Measurements from ENCODE around the gene TSPAN32.

Gene TSPAN32, protein sequence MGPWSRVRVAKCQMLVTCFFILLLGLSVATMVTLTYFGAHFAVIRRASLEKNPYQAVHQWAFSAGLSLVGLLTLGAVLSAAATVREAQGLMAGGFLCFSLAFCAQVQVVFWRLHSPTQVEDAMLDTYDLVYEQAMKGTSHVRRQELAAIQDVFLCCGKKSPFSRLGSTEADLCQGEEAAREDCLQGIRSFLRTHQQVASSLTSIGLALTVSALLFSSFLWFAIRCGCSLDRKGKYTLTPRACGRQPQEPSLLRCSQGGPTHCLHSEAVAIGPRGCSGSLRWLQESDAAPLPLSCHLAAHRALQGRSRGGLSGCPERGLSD

DNA sequence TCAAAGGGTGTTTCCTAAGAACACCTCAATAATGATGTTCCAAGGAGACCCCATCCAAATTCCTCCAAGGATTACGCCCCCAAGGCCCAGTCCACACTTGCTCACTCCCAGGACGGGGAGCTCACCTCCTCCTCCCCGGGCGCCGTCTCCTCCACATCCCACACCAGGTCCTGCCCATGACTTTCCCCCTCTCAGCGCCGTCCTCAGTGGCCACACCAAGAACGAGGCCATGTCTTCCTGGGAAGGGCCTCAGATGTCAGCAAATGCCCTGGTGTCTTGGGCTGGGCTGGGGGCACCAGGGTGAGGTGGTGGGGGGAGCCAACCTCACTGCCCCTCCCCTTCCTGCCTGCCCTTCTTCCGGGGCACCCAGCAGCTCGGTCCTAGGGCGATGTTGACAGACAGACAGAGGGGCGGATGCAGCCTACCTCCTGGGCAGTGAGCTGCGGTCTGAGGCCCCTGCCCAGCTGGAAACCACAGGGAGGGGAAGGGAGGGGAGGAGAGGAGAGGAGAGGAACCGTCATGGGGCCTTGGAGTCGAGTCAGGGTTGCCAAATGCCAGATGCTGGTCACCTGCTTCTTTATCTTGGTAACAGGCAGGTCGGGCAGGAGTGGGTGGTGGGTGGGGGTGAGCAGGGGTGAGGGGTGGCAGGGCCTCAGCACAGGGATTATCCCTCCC, at the start of gene TSPAN32, which contains the start of gene C11orf21:
Gene TSPAN32, plus strand, starts transcription at position 383 of the 675 bp plus-strand sequence. Its CDS starts 137 bp downstream, at position 520.
Gene C11orf21, minus strand, starts transcription at position 288 of the 675 bp plus-strand sequence. Its CDS starts 110 bp downstream, at position 178.
- peak; percentile 50 for DNase-seq (ENCODE audit: low spot score)

DNA sequence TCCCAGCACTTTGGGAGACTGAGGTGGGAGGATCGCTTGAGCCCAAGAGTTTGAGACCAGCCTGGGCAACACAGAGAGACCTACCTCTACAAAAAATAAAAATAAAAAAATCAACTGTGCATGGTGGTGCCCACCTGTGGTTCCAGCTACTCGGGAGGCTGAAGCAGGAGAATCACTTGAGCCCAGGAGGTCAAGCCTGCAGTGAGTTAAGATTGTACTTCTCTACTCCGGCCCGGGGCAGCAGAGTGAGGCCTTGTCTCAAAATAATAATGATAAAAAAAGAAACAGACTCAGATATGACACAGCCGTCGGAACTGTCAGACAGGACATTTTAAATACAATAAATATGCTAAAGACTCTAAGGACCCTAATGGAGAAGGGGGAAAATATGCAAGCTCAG, 49.8 kb upstream of the TSPAN32 start:
- DNase-seq (ENCODE audit: low spot score), result no peak

DNA sequence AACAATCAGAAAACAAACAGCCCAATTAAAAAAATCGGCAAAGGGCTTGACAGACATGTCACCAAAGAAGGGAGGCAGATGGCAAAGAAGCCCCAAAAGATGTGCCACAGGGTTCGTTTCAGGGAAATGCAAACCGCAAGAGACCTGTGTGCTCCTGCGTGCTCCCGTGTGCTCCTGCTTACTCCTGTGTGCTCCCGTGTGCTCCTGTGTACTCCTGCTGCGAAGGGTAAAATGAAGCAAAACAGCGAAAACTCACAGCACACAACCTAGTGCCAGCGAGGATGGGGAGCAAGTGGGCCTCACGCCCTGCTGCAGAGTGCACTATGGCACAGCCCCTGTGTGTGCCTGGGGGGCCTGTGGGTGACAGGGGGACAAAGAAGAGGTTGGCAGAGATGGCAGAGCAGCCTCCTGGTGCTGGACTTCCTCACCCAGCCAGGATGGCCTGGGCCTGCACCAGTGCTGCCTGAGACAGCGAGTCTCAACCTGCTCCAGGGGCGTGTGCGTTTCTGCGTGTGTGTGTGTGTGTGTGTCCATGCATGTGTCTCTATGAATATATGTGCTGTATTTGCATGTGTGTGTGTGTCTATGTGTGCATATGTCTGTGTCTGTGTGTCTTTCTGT, 45.4 kb upstream of the TSPAN32 start:
- no peak for DNase-seq (ENCODE audit: low spot score)

DNA sequence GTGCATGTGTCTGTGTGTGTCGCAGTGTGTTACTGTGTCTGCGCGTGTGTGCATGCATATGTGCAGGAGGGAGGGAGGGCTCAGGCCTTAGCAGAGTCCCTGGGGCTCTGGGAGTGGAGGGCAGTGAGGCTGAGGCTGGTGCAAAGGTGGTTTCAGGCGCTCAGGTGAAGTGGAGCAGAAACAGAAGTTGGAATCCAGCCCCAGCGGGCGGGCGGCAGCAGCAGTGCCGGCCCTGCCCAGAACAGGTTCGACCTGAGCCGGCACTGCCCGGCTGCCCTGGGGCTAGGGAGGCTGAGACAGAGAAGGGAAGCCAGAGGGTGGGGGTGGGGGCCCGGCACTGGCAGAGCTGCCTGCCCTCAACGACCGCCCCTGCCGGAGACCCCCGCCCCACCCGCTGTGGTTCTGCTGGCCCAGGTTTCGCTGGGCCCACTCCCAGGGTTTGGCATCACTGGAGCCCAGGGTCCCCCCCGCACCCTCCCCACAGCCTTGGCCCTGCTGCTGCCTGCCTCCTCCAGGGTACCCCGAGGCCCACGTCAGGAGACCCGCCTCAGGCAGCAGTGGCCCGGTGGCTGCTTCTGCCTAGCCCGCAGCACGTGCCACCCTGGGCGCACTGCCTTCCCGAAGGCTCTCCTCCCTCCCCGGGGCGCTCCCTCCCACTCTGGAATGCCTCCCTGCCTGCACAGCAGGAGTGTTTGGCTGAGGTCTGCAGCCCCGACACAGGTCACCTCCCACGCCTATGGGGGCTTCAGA, 44.7 kb upstream of the TSPAN32 start:
- DNase-seq (ENCODE audit: low spot score), result no peak

DNA sequence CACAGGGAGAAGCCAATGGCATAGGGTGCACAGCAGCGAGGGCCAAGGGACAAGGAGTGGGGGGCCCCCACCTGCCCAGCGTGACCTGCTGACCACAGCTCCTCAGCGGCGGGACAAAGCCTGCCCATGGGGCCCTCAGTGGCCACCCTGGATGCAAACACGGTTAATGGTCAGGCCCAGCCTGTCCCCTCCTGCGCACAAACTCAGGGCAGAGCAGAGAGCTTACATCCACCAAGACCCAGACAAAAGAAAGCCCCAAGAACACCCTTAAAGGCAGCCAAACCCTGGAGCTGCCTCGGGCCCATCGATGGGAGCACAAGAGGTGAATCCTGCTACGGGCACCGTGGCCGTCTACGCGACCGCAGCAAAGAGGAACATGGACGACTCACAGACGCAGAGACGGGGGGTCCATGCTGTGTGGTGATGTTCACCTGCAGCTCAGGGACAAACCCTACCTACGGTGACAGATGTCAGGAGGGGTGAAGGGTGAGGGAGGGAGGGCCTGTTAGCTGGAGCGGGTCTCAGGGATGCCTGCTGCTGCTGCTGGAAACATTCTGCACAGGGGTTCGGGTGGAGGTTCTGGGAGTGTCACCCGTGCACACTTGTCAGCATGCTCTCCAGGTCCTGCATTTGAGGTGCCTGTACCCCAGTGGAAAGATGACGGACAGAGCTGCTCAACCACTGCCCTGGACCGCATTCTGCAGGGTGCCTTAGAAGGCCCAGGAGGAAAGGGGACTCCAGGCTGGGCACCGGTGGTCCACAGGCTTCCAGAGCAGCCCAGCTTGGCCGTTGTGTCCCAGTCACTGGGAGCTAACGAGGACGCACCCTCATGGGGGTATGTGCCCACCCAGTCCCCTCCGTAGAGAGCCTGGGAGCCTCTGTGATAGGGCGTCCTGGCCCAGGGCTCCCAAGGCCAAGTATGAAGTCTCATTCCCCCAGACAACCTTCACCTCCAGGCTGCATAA, 43.0 kb upstream of the TSPAN32 start:
- no peak for DNase-seq (ENCODE audit: low spot score)

DNA sequence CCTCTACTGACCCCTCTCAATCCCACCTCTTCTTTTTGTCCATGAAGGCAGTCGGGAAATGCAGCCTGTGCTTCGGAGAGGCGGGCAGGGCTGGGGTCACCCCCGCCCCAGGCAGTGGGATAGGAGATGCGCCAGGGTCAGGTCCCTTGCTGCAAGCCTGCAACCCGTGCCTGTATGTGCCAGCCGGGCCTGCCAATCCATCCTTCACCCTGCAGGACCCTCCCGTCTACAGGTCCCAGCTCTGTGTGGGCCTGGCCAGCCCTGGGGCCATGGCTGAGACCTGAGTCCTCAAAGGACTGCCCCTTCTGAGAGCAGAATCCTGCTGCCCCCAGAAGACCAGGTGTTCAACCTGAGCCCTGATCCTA, 42.4 kb upstream of the TSPAN32 start:
- no peak for DNase-seq (ENCODE audit: low spot score)

DNA sequence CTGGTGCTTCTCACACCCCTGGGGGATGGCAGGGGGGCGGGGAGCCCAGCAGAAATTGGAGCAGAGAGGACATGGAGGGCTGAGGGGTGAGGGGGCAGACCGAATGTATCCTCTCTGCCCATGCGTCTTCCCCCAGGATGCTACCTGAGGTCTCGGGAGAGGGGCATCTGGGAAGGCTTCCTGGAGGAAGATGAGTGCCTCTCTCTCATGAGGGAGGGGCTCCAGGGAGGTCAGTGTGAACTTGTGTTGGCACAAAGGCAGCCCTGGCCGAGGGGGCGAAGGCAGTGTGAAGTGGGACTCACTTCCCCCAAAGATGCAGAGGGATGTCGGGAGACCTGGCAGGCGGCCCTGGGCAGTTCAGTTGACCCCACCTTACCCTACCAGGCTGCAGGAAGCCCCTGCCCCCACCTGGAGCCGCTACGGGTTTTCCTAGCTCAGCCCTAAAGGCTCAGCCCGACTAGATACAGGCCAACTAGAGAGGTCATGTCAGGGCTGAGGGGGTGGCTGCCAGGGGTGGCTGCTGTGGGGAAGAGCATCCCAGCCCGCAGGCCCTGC, 41.8 kb upstream of the TSPAN32 start:
- DNase-seq (ENCODE audit: low spot score), result no peak

DNA sequence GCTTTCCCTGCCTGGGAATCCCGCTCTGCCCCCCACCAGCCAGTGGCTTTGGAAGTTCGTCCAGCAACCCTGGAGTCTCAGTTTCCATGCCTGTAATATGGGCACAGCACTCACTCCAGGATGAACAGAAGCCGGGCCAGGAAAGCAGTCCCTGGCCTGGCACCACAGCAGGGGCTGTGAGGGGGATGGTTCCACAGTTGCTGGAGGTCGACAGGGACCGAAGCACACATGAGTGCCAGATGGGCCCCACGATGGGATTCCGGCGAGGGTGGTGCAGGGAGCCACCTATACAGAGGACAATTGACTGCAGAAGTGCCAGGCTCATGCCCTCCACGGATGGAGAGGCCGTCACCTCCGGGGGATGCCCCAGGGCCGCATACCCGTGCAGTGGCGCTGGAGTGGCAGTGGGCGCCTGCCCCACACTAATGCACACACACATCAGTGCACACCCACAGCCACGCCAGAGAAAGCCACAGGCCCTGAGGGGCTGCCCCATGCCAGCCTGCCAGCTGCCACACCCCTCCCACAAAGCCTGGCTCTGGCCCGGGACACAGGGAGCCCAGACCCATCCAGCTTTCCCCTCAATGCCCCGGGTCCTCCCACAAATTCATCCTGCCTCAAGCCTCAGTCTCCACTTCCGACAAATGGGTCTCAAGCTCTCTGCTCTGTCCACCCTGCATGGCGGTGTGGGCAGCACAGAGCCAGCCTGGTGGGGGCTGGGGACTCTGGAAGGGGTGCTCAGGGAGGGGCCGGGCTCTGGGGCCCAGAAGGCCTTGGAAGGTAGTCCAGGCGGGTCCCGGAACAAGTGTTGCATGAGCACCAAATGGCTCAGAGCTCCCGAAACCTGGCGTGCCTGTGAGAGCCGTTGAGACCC, 41.1 kb upstream of the TSPAN32 start:
- DNase-seq (ENCODE audit: low spot score), result no peak

DNA sequence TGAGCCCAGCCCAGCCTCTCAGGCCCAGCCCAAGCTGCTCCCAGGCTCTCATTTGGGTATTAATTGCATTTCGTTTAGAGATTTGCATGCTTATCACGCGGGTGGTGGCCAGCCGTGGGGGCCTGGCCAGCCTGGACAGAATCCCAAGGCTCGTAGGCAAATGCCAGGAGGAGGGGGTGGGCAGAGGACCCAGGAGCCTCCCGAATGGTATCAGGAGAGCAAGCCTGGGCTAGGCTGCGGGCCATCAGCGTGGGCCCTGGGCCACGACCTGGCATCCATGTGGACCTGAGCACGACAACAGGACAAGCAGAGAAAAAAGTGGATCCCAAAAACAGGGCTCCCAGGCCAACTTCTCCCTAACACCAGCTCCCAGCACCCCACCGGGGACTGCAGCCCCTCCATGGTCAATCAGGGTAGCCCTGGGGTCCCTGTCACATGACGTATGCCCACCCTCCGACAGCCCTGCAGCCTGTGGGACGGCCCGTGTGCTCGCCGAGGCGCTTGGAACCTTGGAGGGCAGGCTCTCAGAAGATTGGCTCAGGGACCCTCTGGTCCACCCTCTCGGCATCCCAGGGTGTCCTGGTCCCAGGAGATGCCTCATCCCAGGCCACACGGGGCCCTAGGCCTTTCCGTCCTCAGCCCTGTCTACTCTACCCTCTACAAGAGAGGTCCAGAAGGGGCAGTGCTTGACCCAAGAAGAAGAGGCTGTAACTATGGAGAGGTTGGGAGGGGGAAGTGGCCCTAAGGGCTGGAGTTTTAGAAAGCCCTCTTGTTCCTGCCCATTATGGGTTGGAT, 40.2 kb upstream of the TSPAN32 start:
- no peak for DNase-seq (ENCODE audit: low spot score)

DNA sequence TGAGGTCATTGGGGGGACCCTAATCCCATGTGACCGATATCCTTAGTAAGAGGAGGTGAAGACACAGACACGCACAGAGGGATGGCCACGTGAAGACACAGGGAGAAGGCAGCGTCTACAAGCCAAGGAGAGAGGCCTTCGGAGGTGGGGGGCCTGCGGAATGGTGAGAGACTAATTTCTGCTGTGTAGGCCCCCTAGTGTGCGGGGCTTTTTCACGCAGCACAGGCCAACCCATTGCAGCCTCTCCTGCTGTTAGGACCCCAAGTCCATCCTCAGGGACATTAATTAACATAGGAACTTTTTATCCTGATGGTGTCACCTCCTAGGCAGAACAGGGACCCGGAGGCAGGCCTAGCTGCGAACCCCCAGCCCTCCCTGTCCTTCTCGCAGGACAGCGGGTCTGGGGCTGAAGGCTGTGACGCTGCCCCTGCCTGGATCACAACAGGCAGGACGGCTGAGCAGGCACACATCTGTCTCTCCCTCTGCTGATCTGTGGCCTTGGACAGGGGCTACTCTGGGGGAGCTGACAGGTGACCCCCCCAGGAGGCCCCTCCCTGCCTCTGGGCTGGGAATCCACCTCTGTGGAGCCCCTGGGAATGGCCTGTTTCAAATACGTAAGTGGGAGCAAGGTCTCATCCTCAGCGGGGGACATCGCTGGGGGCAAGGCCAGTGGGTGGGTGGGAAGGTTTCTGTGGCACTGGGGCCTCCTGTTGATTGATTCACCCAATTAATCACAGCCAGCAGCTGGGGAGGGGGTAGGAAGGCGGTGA, 39.3 kb upstream of the TSPAN32 start:
- DNase-seq (ENCODE audit: low spot score), result no peak

DNA sequence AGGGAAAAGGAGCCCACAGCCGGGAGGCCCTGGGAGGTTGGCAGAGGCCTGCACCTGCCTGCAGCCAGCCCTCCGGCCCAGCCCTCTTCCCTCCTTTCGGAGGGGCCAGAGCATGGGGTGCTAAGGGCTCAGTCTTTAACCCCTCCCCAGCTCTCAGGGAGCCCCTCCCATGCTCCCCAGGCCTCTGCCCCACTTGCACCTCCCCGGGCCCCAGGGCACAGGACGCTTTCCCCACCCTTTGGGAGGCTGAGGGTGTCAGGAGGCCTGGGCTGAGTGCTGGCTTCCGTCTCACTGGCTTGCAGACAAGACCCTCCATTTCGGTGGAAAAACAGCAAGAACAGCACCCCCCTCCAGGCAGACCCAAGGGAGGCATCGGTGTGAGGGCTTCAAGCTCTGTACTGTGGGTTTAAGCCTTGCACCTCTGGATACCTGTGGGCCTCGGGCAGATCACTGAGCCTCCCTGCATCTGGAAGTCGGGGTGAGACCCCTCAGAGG, 38.7 kb upstream of the TSPAN32 start:
- DNase-seq (ENCODE audit: low spot score), result no peak

DNA sequence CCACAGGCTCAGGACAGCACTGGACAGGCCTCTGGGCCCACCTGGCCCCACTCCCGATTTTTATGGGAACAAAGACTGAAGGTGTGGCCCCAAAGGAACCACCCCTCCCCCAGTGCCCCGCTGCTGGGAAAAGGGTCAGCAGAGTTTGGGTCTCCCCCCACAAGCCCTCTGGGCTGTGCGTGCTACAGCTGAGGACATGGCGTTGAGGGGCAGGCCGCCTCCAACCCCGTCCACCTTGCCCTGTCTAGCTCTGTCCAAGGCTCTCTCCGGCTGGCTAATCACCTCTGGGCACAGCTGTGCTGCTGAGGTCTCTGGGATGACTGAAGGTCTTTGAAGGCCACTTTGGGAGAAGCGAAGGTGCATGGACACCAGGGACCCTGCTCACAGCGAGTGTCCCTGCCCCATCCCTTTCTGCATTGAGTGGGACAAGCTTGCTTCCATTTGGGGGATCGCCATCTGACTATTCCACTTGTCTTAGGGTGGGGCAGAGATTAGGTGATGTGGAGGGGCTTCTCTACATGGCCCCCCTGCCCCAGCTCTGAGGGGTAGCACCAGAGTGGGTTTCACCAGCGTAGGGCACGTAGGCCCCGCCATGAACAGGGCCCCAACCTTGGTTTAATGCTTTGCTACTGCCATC, 38.0 kb upstream of the TSPAN32 start:
- DNase-seq (ENCODE audit: low spot score), result no peak

DNA sequence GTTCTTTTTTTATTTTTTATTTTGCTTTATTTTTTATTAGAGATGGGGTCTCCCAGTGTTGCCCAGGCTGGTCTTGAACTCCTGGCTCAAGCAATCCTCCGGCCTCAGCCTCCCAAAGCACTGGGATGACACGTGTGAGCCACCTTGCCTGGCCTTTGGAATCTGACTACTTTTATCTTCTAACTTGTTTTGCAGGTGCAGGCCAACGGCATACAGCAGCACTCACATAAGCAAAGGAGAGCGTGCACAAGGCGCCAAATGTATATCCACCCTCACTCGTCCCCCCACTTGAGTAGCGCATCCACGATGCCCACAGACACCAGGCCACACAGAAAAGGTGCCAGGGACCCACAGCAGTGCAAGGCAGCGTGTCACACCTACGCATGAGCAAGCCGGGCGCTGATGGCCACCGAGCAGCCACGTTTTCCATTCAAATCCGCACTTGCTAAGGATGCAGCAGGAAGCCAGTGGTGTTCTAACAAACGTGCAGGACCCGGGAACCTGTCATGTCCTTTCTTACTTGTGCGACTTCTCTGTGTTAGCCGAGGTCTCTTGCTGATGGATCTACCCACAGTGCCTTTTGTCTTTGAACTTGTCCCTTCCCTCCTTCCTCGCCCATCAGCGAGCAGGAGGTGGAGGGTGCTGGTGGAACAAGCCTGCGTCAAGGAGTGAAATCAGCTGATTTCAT, 37.3 kb upstream of the TSPAN32 start:
- no peak for DNase-seq (ENCODE audit: low spot score)

DNA sequence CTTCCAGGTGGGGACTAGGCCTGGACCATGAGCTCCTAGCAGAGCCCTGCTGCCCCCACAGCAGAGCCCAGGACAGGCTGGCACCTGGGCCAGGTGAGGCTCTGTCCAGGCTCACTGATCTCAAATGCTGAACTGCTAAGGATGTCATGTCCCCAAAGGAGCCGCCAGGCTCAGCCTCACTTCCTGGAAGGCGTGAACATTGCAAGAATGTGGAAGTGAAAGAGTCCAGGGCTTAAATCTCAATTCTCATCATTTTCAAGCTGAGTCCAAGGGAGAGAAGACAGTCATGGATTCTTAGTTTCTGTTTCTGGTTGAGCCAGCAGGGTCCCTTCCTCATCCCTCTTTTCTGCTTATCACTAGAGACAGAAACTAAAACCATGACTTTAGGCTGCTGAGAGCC, 36.4 kb upstream of the TSPAN32 start:
- no peak for DNase-seq (ENCODE audit: low spot score)

DNA sequence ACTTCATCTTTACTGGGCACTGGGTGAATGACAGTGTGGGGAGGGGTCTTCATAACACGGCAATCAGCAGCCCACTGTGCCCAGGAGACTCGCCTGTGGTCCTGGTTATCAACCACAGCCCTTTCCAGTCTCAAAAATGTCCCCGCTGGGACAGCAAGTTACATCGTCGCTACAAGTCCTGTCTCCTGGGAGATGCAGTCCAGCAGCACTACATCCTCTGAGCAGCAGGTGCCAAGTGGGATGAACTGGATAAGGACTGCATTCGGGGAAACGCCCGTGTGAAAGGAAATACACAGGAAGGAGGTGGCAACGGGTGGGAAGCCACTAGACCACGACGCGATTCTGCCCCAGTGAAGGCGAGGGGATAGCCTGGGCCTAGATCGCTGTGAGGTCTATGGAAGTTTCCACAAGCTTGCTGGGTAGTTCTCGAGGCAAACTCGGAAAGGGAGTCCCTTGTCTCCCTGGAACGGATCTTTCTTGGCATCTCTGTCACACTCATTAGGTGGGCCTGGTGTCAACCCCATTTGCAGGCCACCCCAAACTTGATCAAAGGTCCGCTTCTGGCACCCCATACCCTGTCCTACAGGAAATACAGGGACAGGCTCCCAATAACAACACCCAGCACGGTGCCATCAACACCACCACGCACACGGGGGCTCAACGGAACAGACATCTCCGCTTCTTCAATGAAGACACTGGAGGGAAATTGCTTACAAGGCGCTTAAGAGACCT, 35.8 kb upstream of the TSPAN32 start:
- DNase-seq (ENCODE audit: low spot score), result no peak

DNA sequence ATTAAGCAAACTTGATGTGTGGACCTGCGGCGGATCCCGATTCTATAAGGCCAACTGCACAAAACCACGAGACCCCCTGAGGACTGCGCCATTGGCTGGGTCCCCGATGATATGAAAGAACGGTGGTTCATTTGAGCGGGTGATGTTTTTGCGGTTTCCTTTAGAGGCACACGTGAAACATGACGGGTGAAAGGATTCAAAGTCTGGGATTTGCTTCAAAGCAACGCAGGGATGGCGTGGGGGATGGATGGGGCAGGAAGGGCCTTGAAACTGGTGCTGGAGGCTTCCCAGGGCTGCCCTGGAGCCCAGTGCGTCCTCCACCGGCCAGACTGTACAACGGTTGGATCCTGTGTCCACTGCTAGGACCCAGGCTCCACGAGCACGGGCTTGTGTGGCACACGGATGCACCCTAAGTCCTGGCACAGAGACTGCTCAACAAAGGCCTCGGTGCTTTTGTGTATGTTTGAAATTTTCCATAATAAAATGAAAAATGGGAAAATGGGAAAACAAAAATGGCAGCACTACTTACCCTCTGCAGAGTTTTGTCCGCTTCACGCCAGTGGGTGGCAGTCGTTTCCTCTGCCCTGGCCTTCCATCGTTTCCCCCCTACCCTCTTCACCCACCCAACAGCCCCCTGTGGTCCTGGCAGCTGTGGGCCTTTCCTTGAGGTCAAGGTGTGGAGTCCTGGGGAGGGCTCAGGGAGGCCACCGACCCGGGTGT, 35.1 kb upstream of the TSPAN32 start:
- no peak for DNase-seq (ENCODE audit: low spot score)
